GM23338 (cell line): ENCODE results near the gene PLA2G5. TPM values are rescaled to one million over a fixed set of nuclear protein-coding genes. Genes with fewer than 3 reads are reported as not detected.

Experiments used
- ATAC-seq: fragments of 200-7000 bp; cut with Tn5 transposase; 3 replicates; pipeline ENCODE4 v1.9.1; 2020
- DNase-seq: peaks from one replicate; pipeline ENCODE4 v3.0.0-alpha.2; 2015; ENCODE audit warnings: low spot score
- H2AFZ ChIP-seq: fragments of 200-600 bp; sonication (generic); 2 replicates; pipeline ENCODE4 v1.8.0; 2016; ENCODE audit warnings: antibody characterized with exemption, mild to moderate bottlenecking, moderate library complexity
- H3F3A ChIP-seq: fragments of 200-600 bp; sonication (generic); replicated peaks from 2 replicates; pipeline ENCODE4 v1.8.0; 2017; ENCODE audit warnings: antibody characterized with exemption, mixed run types, low read depth
- H3K27ac ChIP-seq: fragments of 200-600 bp; sonication (generic); 2 replicates; pipeline ENCODE4 v1.6.1; 2016; ENCODE audit warnings: low read depth
- H3K27me3 ChIP-seq: fragments of 200-600 bp; sonication (generic); 2 replicates; pipeline ENCODE4 v1.8.0; 2016; ENCODE audit warnings: mild to moderate bottlenecking, mixed run types, moderate library complexity; ENCODE audit not compliant: insufficient read depth
- H3K36me3 ChIP-seq: fragments of 200-600 bp; sonication (generic); 2 replicates; pipeline ENCODE4 v1.8.0; 2016; ENCODE audit warnings: mild to moderate bottlenecking; ENCODE audit not compliant: insufficient read depth
- H3K4me1 ChIP-seq: fragments of 200-600 bp; sonication (generic); 2 replicates; pipeline ENCODE4 v1.8.0; 2016; ENCODE audit warnings: mild to moderate bottlenecking, moderate library complexity; ENCODE audit not compliant: insufficient read depth
- H3K4me2 ChIP-seq: fragments of 200-600 bp; sonication (generic); 2 replicates; pipeline ENCODE4 v1.7.1; 2017; ENCODE audit warnings: mixed run types
- H3K4me3 ChIP-seq: fragments of 200-600 bp; sonication (generic); 2 replicates; pipeline ENCODE4 v1.6.1; 2016; ENCODE audit warnings: mixed run types
- H3K79me2 ChIP-seq: fragments of 200-600 bp; sonication (generic); replicated peaks from 2 replicates; pipeline ENCODE4 v1.8.0; 2017; ENCODE audit warnings: mild to moderate bottlenecking; ENCODE audit not compliant: insufficient read depth
- H3K9me2 ChIP-seq: fragments of 200-600 bp; sonication (generic); 2 replicates; pipeline ENCODE4 v1.8.0; 2017; ENCODE audit not compliant: insufficient read depth
- H4K20me1 ChIP-seq: fragments of 200-600 bp; sonication (generic); replicated peaks from 2 replicates; pipeline ENCODE4 v1.8.0; 2017; ENCODE audit warnings: mild to moderate bottlenecking; ENCODE audit not compliant: insufficient read depth
- H3K27ac Mint-ChIP-seq: 2 replicates; pipeline ENCODE4 v1.8.0; 2020; ENCODE audit warnings: inconsistent platforms, mild to moderate bottlenecking, moderate library complexity, mixed read lengths
- H3K27me3 Mint-ChIP-seq: 3 replicates; pipeline ENCODE4 v1.8.0; 2022; ENCODE audit warnings: low read depth, mild to moderate bottlenecking, moderate library complexity, mixed read lengths, inconsistent platforms; ENCODE audit not compliant: insufficient read depth, poor library complexity
- H3K36me3 Mint-ChIP-seq: 3 replicates; pipeline ENCODE4 v1.8.0; 2021; ENCODE audit warnings: low read depth, mild to moderate bottlenecking, inconsistent platforms, moderate library complexity, mixed read lengths
- H3K4me1 Mint-ChIP-seq: 3 replicates; pipeline ENCODE4 v1.8.0; 2020; ENCODE audit warnings: mild to moderate bottlenecking, inconsistent platforms, mixed read lengths
- H3K4me3 Mint-ChIP-seq: 3 replicates; pipeline ENCODE4 v1.8.0; 2021; ENCODE audit warnings: moderate library complexity, mild to moderate bottlenecking, inconsistent platforms, mixed read lengths
- H3K9me3 Mint-ChIP-seq: 3 replicates; pipeline ENCODE4 v1.8.0; 2020; ENCODE audit warnings: moderate library complexity, mild to moderate bottlenecking, inconsistent platforms, mixed read lengths
- CREB1 ChIP-seq: fragments of 250-450 bp; sonication (Bioruptor Pico); IDR thresholded peaks from 2 replicates; pipeline ENCODE4 v1.5.0; 2020; ENCODE audit warnings: low read depth, mild to moderate bottlenecking, moderate library complexity
- EZH2 ChIP-seq: fragments of 200-600 bp; sonication (generic); IDR thresholded peaks from one replicate; pipeline ENCODE4 v1.8.0; 2017; ENCODE audit warnings: antibody characterized with exemption, mild to moderate bottlenecking, low read depth; ENCODE audit not compliant: unreplicated experiment
- EZH2phosphoT487 ChIP-seq: fragments of 200-600 bp; sonication (generic); IDR thresholded peaks from one replicate; pipeline ENCODE4 v1.8.1; 2018; ENCODE audit warnings: antibody characterized with exemption; ENCODE audit not compliant: unreplicated experiment
- JUNB ChIP-seq: IDR thresholded peaks from one replicate; pipeline ENCODE4 v1.6.1; 2016; ENCODE audit warnings: antibody characterized with exemption; ENCODE audit not compliant: unreplicated experiment
- NANOG ChIP-seq: IDR thresholded peaks from 2 replicates; pipeline ENCODE4 v1.6.1; 2016; ENCODE audit warnings: antibody characterized with exemption, borderline replicate concordance
- POLR2AphosphoS5 ChIP-seq: IDR thresholded peaks from 2 replicates; pipeline ENCODE4 v1.6.1; 2016; ENCODE audit warnings: antibody characterized with exemption, low read depth
- STAT1 ChIP-seq: IDR thresholded peaks from one replicate; pipeline ENCODE4 v1.6.1; 2016; ENCODE audit warnings: antibody characterized with exemption; ENCODE audit not compliant: unreplicated experiment
- ZNF114 ChIP-seq: fragments of 250-450 bp; sonication (Bioruptor Pico); IDR thresholded peaks from 2 replicates; pipeline ENCODE4 v1.5.0; 2020; ENCODE audit warnings: mild to moderate bottlenecking, moderate library complexity
- ZNF331 ChIP-seq: fragments of 250-450 bp; sonication (Bioruptor Pico); IDR thresholded peaks from 2 replicates; pipeline ENCODE4 v1.5.0; 2020; ENCODE audit warnings: low read depth, mild to moderate bottlenecking, moderate library complexity
- polyA plus RNA-seq: library from polyadenylated mRNA; unstranded; fragments of >200 nt; fragmentation: Nextera tagmentation; extraction: Ambion mirVana; gene quantifications from 2 replicates; pipeline ENCODE4 v1.2.1, GENCODE V29; 2016
- total RNA-seq: library from RNA; depleted of rRNA; stranded (reverse); fragments of >200 nt; shearing (Covaris generic); gene quantifications from 2 replicates; pipeline ENCODE4 v1.2.3, GENCODE V29; 2014
- TF ChIP-seq, protein P1 (sequence below), 2 experiments: fragments of 200-600 bp in 1 of 2; sonication (generic) in 1 of 2; conservative IDR thresholded peaks; 2 replicates each; pipeline versions ENCODE4 v1.5.1 to v1.6.1; 2016 to 2017; ENCODE audit warnings: antibody characterized with exemption in 2 of 2, low read depth in 2 of 2, mild to moderate bottlenecking in 2 of 2, moderate library complexity in 1 of 2
- TF ChIP-seq, protein P2 (sequence below): fragments of 250-450 bp; sonication (Bioruptor Pico); IDR thresholded peaks from 2 replicates; pipeline ENCODE4 v1.5.0; 2020; ENCODE audit warnings: mild to moderate bottlenecking, moderate library complexity
- TF ChIP-seq, protein P3 (sequence below): IDR thresholded peaks from 2 replicates; pipeline ENCODE4 v1.6.1; 2016; ENCODE audit warnings: antibody characterized with exemption
- TF ChIP-seq, protein P4 (sequence below): IDR thresholded peaks from one replicate; pipeline ENCODE4 v1.6.1; 2018; ENCODE audit warnings: antibody characterized with exemption; ENCODE audit not compliant: unreplicated experiment

Gene PLA2G5
- total and polyA plus RNA-seq, 2 experiments from 2014 or later: not detected

DNA sequence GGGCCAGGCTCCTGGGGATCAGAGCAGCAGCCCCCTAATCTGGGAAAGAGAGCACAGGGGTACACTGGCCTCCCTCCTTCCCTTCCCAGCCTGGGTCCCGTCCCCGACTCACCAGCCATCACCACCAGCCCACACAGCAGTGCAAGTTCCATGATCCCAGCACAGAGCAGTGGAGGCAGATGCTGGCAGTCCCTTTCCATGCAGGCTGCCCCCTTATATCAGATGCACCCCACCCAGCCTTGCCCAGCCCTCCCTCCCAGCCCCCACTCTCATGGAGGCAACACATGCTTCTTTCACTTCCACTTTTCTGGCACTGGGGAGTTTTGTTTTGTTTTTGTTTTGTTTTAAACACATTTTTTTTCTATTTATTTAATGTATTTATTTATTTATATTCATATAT is 49.4 kb downstream of the PLA2G5 start, which contains the start of gene PLA2G2D:
Gene PLA2G2D, minus strand, starts transcription at position 190 of the 400 bp plus-strand sequence. Its CDS starts 38 bp downstream, at position 152.
- H3K4me3 Mint-ChIP-seq: no peak within 1 kb of the TSS
- Histone ChIP-seq H3K27me3 (no peaks in the 10 kb centered on the region), H3K27ac (no peak within 1 kb of the TSS), H3K36me3 (no peaks in the 10 kb centered on the region), H4K20me1 (no peaks in the 10 kb centered on the region), H2AFZ (no peak within 1 kb of the TSS), H3K4me3 (no peak within 1 kb of the TSS), H3K4me2 (no peak within 1 kb of the TSS), H3F3A (no peaks in the 10 kb centered on the region), H3K4me1 (no peaks in the 10 kb centered on the region), H3K9me2 (no peaks in the 10 kb centered on the region), H3K79me2 (no peaks in the 10 kb centered on the region)
- DNase-seq (no peak), ATAC-seq (no peak)
- TF ChIP-seq CREB1 (CRISPR knock-in tag) (no peak), POLR2AphosphoS5 (no peak), STAT1 (no peak), NANOG (no peak), ZNF331 (CRISPR knock-in tag) (no peak), JUNB (no peak), ZNF114 (CRISPR knock-in tag) (no peak), EZH2 (no peak), EZH2phosphoT487 (no peak)
- TF ChIP-seq, protein P1, sequence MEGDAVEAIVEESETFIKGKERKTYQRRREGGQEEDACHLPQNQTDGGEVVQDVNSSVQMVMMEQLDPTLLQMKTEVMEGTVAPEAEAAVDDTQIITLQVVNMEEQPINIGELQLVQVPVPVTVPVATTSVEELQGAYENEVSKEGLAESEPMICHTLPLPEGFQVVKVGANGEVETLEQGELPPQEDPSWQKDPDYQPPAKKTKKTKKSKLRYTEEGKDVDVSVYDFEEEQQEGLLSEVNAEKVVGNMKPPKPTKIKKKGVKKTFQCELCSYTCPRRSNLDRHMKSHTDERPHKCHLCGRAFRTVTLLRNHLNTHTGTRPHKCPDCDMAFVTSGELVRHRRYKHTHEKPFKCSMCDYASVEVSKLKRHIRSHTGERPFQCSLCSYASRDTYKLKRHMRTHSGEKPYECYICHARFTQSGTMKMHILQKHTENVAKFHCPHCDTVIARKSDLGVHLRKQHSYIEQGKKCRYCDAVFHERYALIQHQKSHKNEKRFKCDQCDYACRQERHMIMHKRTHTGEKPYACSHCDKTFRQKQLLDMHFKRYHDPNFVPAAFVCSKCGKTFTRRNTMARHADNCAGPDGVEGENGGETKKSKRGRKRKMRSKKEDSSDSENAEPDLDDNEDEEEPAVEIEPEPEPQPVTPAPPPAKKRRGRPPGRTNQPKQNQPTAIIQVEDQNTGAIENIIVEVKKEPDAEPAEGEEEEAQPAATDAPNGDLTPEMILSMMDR (conservative IDR thresholded peaks at IDR 0.05; ENCODE audit: low read depth in 2 of 2): no peak
- TF ChIP-seq, protein P2, sequence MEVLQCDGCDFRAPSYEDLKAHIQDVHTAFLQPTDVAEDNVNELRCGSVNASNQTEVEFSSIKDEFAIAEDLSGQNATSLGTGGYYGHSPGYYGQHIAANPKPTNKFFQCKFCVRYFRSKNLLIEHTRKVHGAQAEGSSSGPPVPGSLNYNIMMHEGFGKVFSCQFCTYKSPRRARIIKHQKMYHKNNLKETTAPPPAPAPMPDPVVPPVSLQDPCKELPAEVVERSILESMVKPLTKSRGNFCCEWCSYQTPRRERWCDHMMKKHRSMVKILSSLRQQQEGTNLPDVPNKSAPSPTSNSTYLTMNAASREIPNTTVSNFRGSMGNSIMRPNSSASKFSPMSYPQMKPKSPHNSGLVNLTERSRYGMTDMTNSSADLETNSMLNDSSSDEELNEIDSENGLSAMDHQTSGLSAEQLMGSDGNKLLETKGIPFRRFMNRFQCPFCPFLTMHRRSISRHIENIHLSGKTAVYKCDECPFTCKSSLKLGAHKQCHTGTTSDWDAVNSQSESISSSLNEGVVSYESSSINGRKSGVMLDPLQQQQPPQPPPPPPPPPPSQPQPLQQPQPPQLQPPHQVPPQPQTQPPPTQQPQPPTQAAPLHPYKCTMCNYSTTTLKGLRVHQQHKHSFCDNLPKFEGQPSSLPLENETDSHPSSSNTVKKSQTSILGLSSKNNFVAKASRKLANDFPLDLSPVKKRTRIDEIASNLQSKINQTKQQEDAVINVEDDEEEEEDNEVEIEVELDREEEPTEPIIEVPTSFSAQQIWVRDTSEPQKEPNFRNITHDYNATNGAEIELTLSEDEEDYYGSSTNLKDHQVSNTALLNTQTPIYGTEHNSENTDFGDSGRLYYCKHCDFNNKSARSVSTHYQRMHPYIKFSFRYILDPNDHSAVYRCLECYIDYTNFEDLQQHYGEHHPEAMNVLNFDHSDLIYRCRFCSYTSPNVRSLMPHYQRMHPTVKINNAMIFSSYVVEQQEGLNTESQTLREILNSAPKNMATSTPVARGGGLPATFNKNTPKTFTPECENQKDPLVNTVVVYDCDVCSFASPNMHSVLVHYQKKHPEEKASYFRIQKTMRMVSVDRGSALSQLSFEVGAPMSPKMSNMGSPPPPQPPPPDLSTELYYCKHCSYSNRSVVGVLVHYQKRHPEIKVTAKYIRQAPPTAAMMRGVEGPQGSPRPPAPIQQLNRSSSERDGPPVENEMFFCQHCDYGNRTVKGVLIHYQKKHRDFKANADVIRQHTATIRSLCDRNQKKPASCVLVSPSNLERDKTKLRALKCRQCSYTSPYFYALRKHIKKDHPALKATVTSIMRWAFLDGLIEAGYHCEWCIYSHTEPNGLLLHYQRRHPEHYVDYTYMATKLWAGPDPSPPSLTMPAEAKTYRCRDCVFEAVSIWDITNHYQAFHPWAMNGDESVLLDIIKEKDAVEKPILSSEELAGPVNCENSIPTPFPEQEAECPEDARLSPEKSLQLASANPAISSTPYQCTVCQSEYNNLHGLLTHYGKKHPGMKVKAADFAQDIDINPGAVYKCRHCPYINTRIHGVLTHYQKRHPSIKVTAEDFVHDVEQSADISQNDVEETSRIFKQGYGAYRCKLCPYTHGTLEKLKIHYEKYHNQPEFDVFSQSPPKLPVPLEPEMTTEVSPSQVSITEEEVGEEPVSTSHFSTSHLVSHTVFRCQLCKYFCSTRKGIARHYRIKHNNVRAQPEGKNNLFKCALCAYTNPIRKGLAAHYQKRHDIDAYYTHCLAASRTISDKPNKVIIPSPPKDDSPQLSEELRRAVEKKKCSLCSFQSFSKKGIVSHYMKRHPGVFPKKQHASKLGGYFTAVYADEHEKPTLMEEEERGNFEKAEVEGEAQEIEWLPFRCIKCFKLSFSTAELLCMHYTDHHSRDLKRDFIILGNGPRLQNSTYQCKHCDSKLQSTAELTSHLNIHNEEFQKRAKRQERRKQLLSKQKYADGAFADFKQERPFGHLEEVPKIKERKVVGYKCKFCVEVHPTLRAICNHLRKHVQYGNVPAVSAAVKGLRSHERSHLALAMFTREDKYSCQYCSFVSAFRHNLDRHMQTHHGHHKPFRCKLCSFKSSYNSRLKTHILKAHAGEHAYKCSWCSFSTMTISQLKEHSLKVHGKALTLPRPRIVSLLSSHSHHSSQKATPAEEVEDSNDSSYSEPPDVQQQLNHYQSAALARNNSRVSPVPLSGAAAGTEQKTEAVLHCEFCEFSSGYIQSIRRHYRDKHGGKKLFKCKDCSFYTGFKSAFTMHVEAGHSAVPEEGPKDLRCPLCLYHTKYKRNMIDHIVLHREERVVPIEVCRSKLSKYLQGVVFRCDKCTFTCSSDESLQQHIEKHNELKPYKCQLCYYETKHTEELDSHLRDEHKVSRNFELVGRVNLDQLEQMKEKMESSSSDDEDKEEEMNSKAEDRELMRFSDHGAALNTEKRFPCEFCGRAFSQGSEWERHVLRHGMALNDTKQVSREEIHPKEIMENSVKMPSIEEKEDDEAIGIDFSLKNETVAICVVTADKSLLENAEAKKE: no peak
- TF ChIP-seq, protein P3, sequence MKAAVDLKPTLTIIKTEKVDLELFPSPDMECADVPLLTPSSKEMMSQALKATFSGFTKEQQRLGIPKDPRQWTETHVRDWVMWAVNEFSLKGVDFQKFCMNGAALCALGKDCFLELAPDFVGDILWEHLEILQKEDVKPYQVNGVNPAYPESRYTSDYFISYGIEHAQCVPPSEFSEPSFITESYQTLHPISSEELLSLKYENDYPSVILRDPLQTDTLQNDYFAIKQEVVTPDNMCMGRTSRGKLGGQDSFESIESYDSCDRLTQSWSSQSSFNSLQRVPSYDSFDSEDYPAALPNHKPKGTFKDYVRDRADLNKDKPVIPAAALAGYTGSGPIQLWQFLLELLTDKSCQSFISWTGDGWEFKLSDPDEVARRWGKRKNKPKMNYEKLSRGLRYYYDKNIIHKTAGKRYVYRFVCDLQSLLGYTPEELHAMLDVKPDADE: no peak
- TF ChIP-seq, protein P4, sequence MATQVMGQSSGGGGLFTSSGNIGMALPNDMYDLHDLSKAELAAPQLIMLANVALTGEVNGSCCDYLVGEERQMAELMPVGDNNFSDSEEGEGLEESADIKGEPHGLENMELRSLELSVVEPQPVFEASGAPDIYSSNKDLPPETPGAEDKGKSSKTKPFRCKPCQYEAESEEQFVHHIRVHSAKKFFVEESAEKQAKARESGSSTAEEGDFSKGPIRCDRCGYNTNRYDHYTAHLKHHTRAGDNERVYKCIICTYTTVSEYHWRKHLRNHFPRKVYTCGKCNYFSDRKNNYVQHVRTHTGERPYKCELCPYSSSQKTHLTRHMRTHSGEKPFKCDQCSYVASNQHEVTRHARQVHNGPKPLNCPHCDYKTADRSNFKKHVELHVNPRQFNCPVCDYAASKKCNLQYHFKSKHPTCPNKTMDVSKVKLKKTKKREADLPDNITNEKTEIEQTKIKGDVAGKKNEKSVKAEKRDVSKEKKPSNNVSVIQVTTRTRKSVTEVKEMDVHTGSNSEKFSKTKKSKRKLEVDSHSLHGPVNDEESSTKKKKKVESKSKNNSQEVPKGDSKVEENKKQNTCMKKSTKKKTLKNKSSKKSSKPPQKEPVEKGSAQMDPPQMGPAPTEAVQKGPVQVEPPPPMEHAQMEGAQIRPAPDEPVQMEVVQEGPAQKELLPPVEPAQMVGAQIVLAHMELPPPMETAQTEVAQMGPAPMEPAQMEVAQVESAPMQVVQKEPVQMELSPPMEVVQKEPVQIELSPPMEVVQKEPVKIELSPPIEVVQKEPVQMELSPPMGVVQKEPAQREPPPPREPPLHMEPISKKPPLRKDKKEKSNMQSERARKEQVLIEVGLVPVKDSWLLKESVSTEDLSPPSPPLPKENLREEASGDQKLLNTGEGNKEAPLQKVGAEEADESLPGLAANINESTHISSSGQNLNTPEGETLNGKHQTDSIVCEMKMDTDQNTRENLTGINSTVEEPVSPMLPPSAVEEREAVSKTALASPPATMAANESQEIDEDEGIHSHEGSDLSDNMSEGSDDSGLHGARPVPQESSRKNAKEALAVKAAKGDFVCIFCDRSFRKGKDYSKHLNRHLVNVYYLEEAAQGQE: no peak
- no peaks in the 10 kb centered on the region for H3K36me3 Mint-ChIP-seq
- peaks cover 2% of the 10 kb centered on the region for H3K4me1 Mint-ChIP-seq
- H3K9me3 Mint-ChIP-seq: no peaks in the 10 kb centered on the region
- H3K27ac Mint-ChIP-seq: no peak within 1 kb of the TSS
- peaks cover 3% of the 10 kb centered on the region for H3K27me3 Mint-ChIP-seq
